Measurements from ENCODE around the gene ZBTB7B.

Gene ZBTB7B

GRCh38 chr1:155001425-155001674, 1.3 kb upstream of the ZBTB7B start:
- Histone ChIP-seq H3K4me3 (ENCODE audit: low read depth, low read length) (peak overlapping the region; percentile 50), H3K4me1 (ENCODE audit: control insufficient read depth, insufficient read depth, low read length) (peaks cover 13% of the 10 kb centered on the region), H3K9me3 (ENCODE audit: control insufficient read depth, insufficient read depth, low read depth, low read length) (no peaks in the 10 kb centered on the region), H3K36me3 (ENCODE audit: control insufficient read depth in 2 of 2, insufficient read depth in 1 of 2, low read length in 2 of 2) (no peaks in the 10 kb centered on the region), H3K27ac (ENCODE audit: extremely low read depth, low read depth, low read length) (peak overlapping the region; percentile 83; the same call in 1 of the 2 replicates)
- ChIA-PET POLR2A (interaction anchor here (0.5 to 2.2 kb wide), 8 partner anchors 10 to 192 kb away, joined by 3 to 14 read pairs (median 4); partner anchors contain the start of genes CKS1B, FLAD1 and PYGO2), CTCF (interaction anchor here (0.5 to 3.0 kb wide), 6 partner anchors 15 to 572 kb away, joined by 3 to 12 read pairs (median 4); no protein-coding TSS in a partner anchor)
- TF ChIP-seq SALL2 (tag by site-specific recombination; IDR thresholded peaks at IDR 0.05; ENCODE audit: borderline replicate concordance) (no peak), SCRT1 (tag by site-specific recombination; IDR thresholded peaks at IDR 0.05; ENCODE audit: borderline replicate concordance) (peak; percentile 4; the same call in 1 of the 2 replicates), ZBTB48 (tag by site-specific recombination; IDR thresholded peaks at IDR 0.05) (no peak), ZNF514 (tag by site-specific recombination; IDR thresholded peaks at IDR 0.05) (no peak), ZSCAN23 (tag by site-specific recombination; IDR thresholded peaks at IDR 0.05) (no peak), ZBTB26 (tag by site-specific recombination; optimal IDR thresholded peaks at IDR 0.05) (peak; percentile 12), ZBTB20 (tag by site-specific recombination; IDR thresholded peaks at IDR 0.05) (peak; percentile 51), ZNF335 (tag by site-specific recombination; conservative IDR thresholded peaks at IDR 0.05) (peak; percentile 28; the same call in 1 of the 2 replicates)
- TF ChIP-seq, protein P1, sequence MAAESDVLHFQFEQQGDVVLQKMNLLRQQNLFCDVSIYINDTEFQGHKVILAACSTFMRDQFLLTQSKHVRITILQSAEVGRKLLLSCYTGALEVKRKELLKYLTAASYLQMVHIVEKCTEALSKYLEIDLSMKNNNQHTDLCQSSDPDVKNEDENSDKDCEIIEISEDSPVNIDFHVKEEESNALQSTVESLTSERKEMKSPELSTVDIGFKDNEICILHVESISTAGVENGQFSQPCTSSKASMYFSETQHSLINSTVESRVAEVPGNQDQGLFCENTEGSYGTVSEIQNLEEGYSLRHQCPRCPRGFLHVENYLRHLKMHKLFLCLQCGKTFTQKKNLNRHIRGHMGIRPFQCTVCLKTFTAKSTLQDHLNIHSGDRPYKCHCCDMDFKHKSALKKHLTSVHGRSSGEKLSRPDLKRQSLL (tag by site-specific recombination; IDR thresholded peaks at IDR 0.05), result no peak

DNA sequence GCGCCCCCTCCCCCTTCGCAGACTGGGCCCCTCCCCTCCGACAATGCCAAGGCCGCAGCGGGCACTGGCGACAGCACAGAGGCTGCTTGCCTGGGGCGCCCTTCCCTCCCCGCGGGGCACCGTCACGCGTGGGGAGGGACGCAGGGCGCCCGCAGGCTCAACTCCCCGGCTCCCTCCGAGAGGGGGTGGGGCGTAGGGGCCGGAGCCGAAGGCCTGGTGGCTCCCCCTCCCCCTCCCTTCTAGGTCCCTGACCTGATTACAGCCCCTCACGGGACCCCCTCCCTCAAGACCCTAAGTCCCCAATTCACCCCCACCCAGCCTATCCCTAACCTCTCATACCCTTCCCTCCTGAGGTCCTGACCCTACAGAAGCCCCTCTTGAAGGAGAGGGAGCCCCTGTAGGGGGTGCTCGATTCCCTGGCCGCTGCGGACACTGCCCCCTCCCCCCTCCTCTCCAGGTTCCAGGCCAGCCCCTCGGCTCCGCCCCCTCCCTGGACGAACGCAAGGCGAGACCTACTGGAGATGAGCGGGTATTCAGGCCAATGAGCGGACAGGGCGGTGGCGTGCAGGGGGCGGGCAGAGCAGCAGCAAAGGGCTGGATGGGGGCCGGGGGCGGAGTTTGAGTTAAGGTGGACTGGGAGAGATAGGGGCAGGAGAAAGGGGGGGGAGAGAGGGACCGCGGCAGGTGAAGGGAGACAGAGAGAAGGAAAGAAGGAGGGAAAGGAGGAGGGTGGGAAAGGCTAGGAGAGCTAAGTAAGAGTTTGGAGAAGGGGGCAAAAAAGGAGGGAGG, 733 bp upstream of the ZBTB7B start:
- POLR2A ChIA-PET, result interaction anchor here (0.5 to 2.2 kb wide), 9 partner anchors 10 to 192 kb away, joined by 3 to 14 read pairs (median 4); partner anchors contain the start of genes CKS1B, FLAD1 and PYGO2
- Histone ChIP-seq H3K36me3 (ENCODE audit: control insufficient read depth in 2 of 2, insufficient read depth in 1 of 2, low read length in 2 of 2) (no peaks in the 10 kb centered on the region), H3K27ac (ENCODE audit: extremely low read depth, low read depth, low read length) (peak overlapping the region; percentile 83; the same call in 1 of the 2 replicates), H3K4me1 (ENCODE audit: control insufficient read depth, insufficient read depth, low read length) (peaks cover 13% of the 10 kb centered on the region), H3K9me3 (ENCODE audit: control insufficient read depth, insufficient read depth, low read depth, low read length) (no peaks in the 10 kb centered on the region), H3K4me3 (ENCODE audit: low read depth, low read length) (peak overlapping the region; percentile 50)
- CTCF ChIA-PET, result interaction anchor here (0.6 to 3.0 kb wide), 7 partner anchors 10 to 571 kb away, joined by 3 to 12 read pairs (median 4); no protein-coding TSS in a partner anchor
- TF ChIP-seq ZBTB7A (tag by site-specific recombination; IDR thresholded peaks at IDR 0.05; ENCODE audit: low read depth) (peak; percentile 94), ZNF449 (tag by site-specific recombination; IDR thresholded peaks at IDR 0.05) (no peak), ZNF530 (tag by site-specific recombination; IDR thresholded peaks at IDR 0.05; ENCODE audit: low read depth) (no peak), ZNF658 (tag by site-specific recombination; IDR thresholded peaks at IDR 0.05) (no peak), ATF2 (tag by site-specific recombination; IDR thresholded peaks at IDR 0.05; ENCODE audit: low read depth) (peak; percentile 8; the same call in 1 of the 2 replicates), KLF16 (tag by site-specific recombination; IDR thresholded peaks at IDR 0.05) (peak; percentile 70; the same call in 1 of the 2 replicates), ZNF521 (tag by site-specific recombination; IDR thresholded peaks at IDR 0.05) (no peak), MEIS1 (CRISPR knock-in tag; IDR thresholded peaks at IDR 0.05; ENCODE audit: borderline replicate concordance) (no peak), ZSCAN16 (tag by site-specific recombination; IDR thresholded peaks at IDR 0.05) (no peak), ZNF169 (tag by site-specific recombination; IDR thresholded peaks at IDR 0.05) (no peak), ZXDB (tag by site-specific recombination; IDR thresholded peaks at IDR 0.05) (peak; percentile 98; the same call in 1 of the 2 replicates), INSM2 (tag by site-specific recombination; IDR thresholded peaks at IDR 0.05) (peak; percentile 78; the same call in 1 of the 2 replicates)
- TF ChIP-seq, protein P2, sequence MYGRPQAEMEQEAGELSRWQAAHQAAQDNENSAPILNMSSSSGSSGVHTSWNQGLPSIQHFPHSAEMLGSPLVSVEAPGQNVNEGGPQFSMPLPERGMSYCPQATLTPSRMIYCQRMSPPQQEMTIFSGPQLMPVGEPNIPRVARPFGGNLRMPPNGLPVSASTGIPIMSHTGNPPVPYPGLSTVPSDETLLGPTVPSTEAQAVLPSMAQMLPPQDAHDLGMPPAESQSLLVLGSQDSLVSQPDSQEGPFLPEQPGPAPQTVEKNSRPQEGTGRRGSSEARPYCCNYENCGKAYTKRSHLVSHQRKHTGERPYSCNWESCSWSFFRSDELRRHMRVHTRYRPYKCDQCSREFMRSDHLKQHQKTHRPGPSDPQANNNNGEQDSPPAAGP (tag by site-specific recombination; IDR thresholded peaks at IDR 0.05), result peak; percentile 23
- TF ChIP-seq, protein P3, sequence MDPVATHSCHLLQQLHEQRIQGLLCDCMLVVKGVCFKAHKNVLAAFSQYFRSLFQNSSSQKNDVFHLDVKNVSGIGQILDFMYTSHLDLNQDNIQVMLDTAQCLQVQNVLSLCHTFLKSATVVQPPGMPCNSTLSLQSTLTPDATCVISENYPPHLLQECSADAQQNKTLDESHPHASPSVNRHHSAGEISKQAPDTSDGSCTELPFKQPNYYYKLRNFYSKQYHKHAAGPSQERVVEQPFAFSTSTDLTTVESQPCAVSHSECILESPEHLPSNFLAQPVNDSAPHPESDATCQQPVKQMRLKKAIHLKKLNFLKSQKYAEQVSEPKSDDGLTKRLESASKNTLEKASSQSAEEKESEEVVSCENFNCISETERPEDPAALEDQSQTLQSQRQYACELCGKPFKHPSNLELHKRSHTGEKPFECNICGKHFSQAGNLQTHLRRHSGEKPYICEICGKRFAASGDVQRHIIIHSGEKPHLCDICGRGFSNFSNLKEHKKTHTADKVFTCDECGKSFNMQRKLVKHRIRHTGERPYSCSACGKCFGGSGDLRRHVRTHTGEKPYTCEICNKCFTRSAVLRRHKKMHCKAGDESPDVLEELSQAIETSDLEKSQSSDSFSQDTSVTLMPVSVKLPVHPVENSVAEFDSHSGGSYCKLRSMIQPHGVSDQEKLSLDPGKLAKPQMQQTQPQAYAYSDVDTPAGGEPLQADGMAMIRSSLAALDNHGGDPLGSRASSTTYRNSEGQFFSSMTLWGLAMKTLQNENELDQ (tag by site-specific recombination; IDR thresholded peaks at IDR 0.05; ENCODE audit: low read depth), result no peak

Measured in HEK293 (cell line).